Medulla oblongata (tissue), 1 donor: Measurements from ENCODE around the gene ASGR1.
A peak's percentile ranks its signal among the peaks of the same experiment; 100 is the strongest.

Experiments used
- DNase-seq: peaks from one replicate; pipeline ENCODE4 v3.0.0-alpha.2; 2015; ENCODE audit errors: extremely low spot score

Gene ASGR1

GRCh38 chr17:7216242-7217112 is 37.3 kb upstream of the ASGR1 start:
- DNase-seq, result no peak

DNA sequence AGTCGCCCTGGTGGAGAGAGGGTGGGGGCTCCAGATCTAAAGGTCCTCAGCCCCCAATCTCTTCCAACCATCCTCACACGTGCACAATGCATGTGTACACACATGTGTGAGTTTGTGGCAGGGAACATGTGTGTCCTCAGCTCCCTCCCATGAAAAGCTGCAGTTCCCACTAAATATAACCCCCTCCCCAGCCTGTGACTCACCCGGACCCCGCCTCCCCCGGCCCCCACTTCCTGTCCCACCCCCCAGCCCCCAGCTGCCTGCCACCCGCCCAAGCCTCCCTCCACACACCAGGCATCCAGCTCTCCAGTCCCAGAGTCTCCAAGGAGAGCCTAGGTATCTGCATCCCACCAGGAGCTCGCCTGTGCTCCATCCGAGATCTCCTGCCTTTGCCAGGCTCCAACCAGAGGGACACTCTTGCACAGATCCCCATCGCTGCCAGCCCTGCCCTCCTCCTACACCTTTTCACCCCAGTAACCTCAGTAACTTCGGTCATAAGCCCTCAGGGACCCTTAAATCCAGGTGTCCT is 36.5 kb upstream of the ASGR1 start:
- no peak for DNase-seq

DNA sequence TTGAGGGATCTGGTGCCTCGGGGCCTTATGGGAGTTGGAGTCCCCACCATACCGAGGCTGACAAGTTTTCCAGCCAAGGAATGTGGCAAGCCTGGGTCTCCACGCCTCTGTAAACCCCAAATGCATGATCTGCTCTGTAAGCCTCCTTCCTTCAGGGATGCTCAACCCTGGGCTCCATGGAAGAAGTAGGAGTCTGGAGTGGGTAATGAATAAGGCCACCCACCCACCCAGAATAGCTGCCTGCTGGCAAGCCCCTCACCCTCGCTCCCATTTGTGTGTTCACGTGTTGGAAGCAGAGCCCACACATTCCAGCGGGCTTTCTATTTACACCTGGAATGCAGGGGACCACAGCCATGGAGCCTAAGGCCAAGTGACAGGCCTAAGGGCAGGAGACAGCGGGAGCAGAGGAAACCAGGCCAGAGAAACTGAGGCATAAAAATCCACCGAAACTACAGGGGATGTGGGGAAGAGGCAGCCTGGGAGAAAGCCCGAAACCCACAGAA is 36.0 kb upstream of the ASGR1 start:
- no peak for DNase-seq

GRCh38 chr17:7214300-7215135 is 35.3 kb upstream of the ASGR1 start:
- DNase-seq, result peak; percentile 98

DNA sequence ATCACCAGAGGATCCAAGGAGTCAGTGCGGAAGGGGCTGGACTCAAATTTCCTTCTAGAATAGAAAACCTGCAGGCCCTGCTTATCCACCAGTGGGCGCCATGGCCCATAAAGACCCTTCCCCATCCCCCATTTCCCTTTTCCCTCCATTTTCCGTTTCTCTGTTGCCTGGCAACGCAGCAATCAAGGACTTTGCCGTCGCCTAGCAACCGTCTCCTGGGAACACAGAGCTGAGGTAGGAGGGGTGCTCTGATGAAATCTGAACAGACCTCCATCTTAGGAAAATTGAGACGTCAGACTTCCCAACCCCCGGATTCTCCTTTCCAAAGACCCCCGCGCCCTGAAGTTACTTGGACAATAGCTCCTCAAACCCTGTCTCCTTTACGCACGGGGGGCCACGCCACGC is 34.7 kb upstream of the ASGR1 start:
- DNase-seq, result peak; percentile 63

- DNase-seq, result no peak
Measured at GRCh38 chr17:7211491-7212273, 32.5 kb upstream of the ASGR1 start.

DNA sequence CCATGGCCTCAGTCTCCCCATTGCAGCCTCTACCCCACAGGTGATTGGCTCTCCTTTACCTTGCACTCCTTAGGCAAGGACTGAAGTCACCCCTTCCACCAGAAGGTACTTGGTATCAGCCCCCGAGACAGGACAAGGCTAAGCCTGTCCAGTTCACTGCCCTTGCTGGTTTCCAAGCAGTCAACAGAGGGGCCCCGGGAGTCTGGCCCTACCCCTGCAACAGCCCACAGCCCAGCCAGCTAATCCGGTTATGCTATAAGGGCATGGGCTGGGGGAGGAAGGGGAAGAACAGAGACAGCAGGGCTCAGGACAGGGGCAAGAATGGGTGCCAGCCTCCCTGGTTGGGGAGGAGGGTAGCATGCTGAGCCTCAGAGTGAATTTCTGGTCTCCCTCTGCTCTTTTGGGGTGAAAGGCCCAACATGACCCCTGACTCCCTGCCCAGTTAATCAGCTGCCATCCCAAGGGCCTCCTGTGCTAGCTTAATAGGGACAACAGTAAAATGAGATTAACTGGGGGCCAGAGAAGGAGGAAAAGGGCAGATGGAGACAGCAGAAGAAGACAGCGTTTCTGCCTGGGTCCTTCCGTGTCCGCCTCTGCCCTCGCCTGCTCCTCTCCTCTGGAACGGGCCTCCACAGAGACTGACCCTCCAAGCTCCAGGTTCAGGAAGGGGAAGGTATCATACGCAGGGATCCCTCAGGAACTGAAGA is 29.7 kb upstream of the ASGR1 start:
- DNase-seq, result no peak

DNA sequence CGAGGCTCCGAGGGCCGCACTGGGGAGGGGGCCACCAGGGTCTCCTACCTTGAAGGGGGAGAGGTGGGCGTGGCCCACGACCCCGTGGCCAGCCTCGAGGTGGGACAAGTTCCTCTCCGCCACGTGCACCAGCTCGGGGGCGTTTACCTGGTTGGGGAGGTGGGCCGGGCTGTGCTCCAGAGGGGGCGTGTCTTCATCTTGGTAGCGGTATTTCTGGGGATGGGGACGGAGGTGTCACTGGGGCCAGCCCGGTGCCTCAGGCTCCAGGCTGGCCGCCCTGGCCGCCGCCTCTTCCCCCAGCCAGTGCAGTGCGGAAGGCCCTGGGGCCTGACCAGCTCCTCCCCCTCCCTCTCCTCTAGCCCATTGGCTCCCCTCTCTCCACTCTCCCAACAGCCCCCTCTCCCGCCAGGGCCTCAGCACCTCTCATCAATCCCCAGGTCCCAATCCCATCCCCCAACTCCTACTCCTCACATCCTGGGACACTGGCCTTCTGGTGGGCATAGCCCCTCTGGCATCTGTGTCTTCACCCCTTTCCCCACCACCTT is 28.9 kb upstream of the ASGR1 start:
- DNase-seq, result no peak

GRCh38 chr17:7207120-7208001 is 28.2 kb upstream of the ASGR1 start:
- no peak for DNase-seq

GRCh38 chr17:7205561-7205960 is 26.4 kb upstream of the ASGR1 start:
- DNase-seq, result no peak

- DNase-seq, result peak; percentile 88
Measured at GRCh38 chr17:7204828-7205461, 25.8 kb upstream of the ASGR1 start.

DNA sequence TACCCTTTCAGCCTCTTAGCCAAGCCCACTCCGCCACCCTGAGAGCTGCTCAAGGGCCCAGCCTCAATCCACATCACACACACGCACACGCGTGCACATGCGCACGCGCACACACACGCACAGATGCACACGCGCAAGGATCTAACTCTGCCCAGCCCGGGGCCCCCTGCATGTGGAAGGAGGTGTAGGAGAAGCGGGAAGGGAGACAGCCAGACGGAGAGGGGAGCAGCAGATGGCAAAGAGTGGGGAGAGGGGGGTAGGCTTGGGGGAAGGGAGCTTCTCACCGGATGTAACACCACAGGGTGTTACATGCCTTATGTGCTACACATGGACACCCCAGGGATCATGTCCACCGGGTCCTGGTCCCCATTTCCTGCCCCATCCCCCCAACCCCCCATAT is 25.2 kb upstream of the ASGR1 start:
- no peak for DNase-seq

DNA sequence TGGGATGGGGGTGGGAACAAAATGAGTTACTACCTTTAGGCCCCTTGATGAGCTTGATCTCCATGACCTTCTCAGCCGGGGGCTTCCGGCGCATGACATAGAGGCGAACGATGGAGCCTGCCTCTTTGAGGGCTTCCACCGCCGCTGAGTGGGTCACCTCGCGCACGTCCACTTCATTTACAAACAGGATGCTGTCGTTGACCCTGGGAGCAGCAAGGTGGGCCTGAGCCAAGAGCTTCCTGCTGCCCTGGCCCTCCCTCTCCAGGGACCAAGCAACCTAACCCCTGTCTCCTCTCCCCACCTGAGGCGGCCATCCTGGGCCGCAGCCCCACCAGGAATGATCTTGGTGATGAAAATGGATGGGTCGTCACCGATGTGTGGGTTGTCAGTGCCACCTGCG is 24.2 kb upstream of the ASGR1 start:
- DNase-seq, result no peak

DNA sequence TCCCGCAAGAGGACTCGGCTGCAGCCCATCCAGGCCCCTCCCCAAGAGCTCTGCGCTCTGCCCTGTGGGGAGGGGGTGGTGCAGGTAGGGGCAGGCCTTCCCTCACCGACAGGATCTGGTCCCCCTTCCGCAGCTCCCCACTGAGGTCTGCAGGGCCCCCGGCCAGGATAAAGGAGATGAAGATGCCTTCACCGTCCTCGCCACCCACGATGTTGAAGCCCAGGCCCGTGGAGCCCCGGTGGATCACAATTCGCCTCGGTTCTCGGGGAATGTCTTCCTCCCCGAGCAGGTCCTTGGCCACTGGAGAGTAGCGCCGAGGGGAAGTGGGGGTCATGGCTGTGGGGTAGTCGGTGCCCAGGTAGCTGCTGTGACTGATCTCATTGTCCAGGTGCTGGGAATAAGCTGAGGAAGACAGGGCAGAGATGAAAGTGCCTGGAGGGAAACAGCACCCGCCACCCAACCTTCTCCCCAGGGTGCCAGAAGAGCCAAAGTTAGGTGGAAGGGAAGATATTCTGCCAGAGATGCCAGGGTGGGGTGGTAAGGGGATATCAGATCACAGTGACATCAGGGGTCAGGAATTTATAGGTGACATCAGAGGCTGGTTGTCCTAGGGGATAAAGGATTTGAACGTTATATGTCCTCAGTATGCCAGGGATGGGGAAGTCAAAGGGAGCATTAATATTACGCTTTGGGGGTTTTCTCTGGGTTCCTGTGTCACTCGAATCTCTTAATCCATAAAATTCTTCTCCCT is 17.7 kb upstream of the ASGR1 start:
- no peak for DNase-seq

- no peak for DNase-seq
Measured at GRCh38 chr17:7195971-7196370, 16.8 kb upstream of the ASGR1 start.

DNA sequence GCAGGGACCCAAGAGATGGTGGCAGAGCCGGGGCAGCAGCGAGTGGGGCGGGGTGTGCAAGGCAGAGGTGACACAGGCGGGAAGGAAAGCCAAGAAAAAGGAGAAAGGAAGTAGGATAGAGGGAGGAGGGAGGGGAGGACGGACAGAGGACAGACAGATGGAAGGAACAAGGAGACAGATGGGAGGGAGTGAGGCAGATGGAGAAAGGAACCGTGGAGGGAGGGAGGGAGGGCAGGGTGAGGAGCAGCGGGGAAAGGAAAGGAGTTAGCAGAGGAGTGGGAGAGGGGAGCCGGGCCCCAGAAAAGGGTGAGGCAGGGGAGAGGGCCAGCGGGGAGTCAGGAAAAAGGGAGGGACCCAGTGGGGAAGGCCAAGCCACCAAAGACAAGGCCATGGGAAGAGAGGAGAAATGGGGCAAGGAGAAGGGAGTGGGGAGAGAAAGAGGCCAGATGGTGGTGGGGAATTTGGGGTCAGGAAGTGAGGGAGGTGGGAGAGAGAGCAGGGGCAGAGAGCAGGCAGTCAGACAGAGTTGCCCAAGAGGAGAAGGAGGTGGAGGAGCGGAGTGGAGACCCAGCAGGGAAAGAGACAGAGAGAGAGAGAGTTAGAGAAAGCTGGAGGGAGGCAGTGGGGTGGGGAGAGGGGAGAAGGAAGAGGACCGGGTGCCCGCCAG is 13.2 kb upstream of the ASGR1 start:
- no peak for DNase-seq

GRCh38 chr17:7191571-7192270 is 12.6 kb upstream of the ASGR1 start:
- peak; percentile 37 for DNase-seq
